Cardiac muscle cell (in vitro differentiated cells and primary cell): ENCODE measurements around the gene PRSS16. TPM values are rescaled to one million over a fixed set of nuclear protein-coding genes. Genes with fewer than 3 reads are reported as not detected.
A peak's percentile ranks its signal among the peaks of the same experiment; 100 is the strongest.

Experiments used
- DNase-seq, 2 donors: peaks; one replicate each; pipeline versions ENCODE4 v3.0.0 to v3.0.0-alpha.2; 2010 to 2017; ENCODE audit warnings: low read depth in 1 of 2, low spot score in 1 of 2
- H3K27ac ChIP-seq: fragments of 200-600 bp; sonication (generic); 2 replicates; pipeline ENCODE4 v1.5.1; 2016
- H3K27me3 ChIP-seq: fragments of 200-600 bp; sonication (generic); 2 replicates; pipeline ENCODE4 v1.6.0; 2016; ENCODE audit warnings: control low read depth
- H3K36me3 ChIP-seq: fragments of 200-600 bp; sonication (generic); 2 replicates; pipeline ENCODE4 v1.5.1; 2016; ENCODE audit warnings: control low read depth
- H3K4me1 ChIP-seq: fragments of 200-600 bp; sonication (generic); 2 replicates; pipeline ENCODE4 v1.8.1; 2017; ENCODE audit warnings: low read depth, mild to moderate bottlenecking, mixed run types
- H3K4me3 ChIP-seq: fragments of 200-600 bp; sonication (generic); 2 replicates; pipeline ENCODE4 v1.5.1; 2016; ENCODE audit warnings: mild to moderate bottlenecking
- H3K9me3 ChIP-seq: fragments of 200-600 bp; sonication (generic); 2 replicates; pipeline ENCODE4 v1.5.1; 2017; ENCODE audit warnings: low read depth, mild to moderate bottlenecking, control low read depth
- polyA plus RNA-seq: library from polyadenylated mRNA; unstranded; fragments of >200 nt; fragmentation: Nextera tagmentation; extraction: Ambion mirVana; gene quantifications from 2 replicates; pipeline ENCODE4 v1.2.1, GENCODE V29; 2016
- total RNA-seq: library from RNA; depleted of rRNA; stranded (reverse); fragments of >200 nt; gene quantifications from 2 replicates; pipeline ENCODE4 v1.2.3, GENCODE V29; 2016
- TF ChIP-seq, protein P1 (sequence below): IDR thresholded peaks from 2 replicates; pipeline ENCODE4 v1.5.1; 2012; ENCODE audit warnings: low read depth, mild to moderate bottlenecking, low read length

Gene PRSS16
- total and polyA plus RNA-seq, 2 experiments from 2014 or later = 4.4 to 5.2 TPM

DNA sequence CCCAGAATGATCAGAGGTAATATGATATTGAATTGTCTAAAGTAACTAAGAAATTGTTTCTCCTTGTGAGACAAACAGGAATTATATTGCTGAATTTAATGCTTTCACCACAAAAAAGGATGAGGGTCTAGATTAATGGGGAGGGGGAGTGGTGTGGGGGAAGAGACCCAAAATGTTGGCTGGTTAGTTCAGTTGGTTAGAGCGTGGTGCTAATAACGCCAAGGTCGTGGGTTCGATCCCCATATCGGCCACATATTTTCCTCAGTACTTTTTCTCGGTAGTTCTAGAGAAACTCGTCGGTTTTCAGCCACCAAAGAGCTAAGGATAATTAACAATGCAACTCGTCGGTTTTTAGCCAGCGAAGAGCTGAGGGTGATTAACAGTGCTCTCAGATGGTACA is 26.3 kb downstream of the PRSS16 start:
- H3K36me3 ChIP-seq = no peaks in the 10 kb centered on the region
- no peak overlapping the region for H3K27ac ChIP-seq
- DNase-seq = no peak
- H3K27me3 ChIP-seq = peaks cover 15% of the 10 kb centered on the region
- H3K9me3 ChIP-seq = no peaks in the 10 kb centered on the region
- no peaks in the 10 kb centered on the region for H3K4me1 ChIP-seq
- TF ChIP-seq, protein P1, sequence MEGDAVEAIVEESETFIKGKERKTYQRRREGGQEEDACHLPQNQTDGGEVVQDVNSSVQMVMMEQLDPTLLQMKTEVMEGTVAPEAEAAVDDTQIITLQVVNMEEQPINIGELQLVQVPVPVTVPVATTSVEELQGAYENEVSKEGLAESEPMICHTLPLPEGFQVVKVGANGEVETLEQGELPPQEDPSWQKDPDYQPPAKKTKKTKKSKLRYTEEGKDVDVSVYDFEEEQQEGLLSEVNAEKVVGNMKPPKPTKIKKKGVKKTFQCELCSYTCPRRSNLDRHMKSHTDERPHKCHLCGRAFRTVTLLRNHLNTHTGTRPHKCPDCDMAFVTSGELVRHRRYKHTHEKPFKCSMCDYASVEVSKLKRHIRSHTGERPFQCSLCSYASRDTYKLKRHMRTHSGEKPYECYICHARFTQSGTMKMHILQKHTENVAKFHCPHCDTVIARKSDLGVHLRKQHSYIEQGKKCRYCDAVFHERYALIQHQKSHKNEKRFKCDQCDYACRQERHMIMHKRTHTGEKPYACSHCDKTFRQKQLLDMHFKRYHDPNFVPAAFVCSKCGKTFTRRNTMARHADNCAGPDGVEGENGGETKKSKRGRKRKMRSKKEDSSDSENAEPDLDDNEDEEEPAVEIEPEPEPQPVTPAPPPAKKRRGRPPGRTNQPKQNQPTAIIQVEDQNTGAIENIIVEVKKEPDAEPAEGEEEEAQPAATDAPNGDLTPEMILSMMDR = no peak
- H3K4me3 ChIP-seq = no peak overlapping the region

DNA sequence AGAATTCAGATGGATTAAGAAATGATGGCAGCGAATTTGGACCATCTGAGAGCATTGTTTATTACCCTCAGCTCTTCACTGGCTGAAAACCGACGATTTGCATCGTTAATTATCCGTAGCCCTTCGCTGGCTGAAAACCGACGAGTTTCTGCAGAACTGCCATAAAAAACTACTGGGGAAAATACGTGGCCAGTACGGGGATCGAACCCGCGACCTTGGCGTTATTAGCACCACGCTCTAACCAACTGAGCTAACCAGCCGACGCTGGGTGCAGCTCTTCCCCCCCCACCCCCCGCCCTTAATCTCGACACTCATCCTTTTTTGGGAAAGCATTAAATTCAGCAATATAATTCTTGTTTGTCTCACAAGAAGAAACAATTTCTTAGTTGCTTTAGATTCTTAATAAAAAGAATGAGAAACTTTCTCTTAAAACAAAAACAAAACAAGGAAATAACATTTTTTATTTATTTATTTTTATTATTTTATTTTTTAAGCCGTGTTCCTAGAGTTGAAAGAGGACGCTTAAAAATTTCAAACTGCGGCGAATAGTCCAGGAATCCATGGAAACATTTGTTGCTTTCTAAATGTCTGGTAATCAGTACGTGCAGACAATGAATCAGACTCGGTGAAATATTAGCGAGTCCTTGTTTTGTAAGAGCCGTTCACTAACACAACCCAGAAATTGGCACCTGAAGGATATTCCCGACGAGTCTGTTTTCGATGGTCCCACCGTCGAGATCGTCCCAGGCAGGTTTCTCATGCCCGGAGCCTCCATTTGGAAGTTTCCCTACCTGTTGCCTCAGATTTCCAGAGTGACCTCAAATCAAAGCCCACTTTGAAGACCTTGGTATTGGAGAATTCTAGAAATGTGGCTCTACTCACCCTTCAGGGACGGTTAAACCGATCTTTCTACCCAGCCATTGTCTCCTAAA is 27.8 kb downstream of the PRSS16 start:
- TF ChIP-seq, protein P1 = no peak
- Histone ChIP-seq H3K27me3 (peaks cover 21% of the 10 kb centered on the region), H3K4me3 (no peak overlapping the region), H3K9me3 (no peaks in the 10 kb centered on the region), H3K4me1 (no peaks in the 10 kb centered on the region), H3K27ac (no peak overlapping the region), H3K36me3 (no peaks in the 10 kb centered on the region)
- no peak for DNase-seq

DNA sequence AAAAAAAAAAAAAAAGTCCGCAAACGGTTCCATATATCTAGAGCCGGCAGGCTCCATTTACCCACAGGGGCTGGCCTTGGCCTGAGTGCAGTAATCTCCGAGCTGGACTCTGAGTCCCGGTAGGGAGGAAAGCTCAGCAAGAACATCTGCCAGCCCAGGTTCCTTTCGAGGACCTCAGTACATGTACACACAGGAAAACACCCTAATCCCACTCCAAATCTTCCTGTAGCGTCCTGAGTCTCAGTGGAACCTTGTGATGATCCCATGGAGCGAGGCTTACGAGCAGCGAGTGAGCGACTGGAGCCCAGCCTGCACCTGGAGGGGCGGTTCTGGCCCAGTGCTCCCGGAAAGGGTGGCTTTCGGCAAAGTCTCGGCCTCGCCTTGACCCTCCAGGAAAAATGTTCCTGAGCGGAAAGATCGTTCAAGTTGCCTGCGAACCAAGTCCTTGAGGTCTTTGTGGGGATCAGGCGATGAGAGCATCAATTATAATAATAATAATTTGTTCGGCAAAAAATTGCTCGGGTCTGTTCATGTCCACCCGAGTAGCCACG is 32.1 kb downstream of the PRSS16 start:
- H3K36me3 ChIP-seq = no peaks in the 10 kb centered on the region
- H3K4me3 ChIP-seq = peak overlapping the region; percentile 31
- no peaks in the 10 kb centered on the region for H3K4me1 ChIP-seq
- no peaks in the 10 kb centered on the region for H3K9me3 ChIP-seq
- peaks cover 18% of the 10 kb centered on the region for H3K27me3 ChIP-seq
- TF ChIP-seq, protein P1 = no peak
- H3K27ac ChIP-seq = no peak overlapping the region
- no peak for DNase-seq

DNA sequence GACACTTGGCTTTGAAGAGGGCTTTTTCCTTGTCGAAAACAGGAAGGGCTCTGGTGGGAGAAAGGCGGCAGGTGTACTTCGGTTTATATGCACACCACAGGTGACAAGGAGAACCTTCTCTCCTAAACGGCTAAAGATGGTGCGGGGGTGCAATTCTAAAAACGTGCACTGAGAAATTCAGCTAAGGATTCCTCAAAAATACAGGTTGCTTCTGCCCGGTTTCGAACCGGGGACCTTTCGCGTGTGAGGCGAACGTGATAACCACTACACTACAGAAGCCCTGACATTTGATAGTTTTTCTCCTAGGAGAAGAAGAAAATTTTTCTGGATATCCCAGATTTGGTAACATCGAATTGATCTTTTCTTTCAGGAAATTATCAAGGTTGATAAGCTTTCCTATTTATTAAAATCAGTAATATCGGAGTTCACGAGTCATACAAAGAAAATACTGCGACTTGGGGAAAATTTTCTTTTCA is 32.6 kb downstream of the PRSS16 start:
- Histone ChIP-seq H3K27ac (no peak overlapping the region), H3K27me3 (peaks cover 13% of the 10 kb centered on the region), H3K9me3 (no peaks in the 10 kb centered on the region), H3K36me3 (no peaks in the 10 kb centered on the region), H3K4me3 (peak overlapping the region; percentile 31), H3K4me1 (no peaks in the 10 kb centered on the region)
- TF ChIP-seq, protein P1 = no peak
- DNase-seq = peak; percentile 37 to 49

DNA sequence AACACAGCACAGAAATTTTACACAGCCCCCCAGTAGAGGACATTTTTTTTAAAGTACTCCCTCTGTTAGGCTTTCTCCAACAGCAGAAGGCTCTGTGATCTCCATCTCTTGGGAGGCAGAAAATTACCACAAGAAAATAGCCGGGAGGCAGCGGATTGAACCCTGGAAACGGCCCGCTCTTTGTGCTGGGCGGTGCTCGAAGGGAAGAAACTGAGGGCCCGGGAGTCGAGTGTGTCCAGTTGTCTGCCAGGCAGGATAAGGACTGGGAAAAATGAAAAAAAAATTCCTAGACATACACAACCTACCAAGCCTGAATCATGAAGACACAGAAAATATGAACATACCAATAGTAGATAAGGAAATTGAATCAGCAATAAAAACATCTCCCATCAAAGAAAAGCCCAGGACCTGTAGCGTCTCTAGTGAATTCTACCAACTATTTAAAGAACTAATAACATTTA is 33.1 kb downstream of the PRSS16 start:
- TF ChIP-seq, protein P1 = no peak
- Histone ChIP-seq H3K27ac (no peak overlapping the region), H3K27me3 (peaks cover 10% of the 10 kb centered on the region), H3K4me1 (no peaks in the 10 kb centered on the region), H3K36me3 (no peaks in the 10 kb centered on the region), H3K9me3 (no peaks in the 10 kb centered on the region), H3K4me3 (peak overlapping the region; percentile 31)
- no peak for DNase-seq
